Right ventricle myocardium superior (tissue), 1 donor: ENCODE data around the gene UBALD1. TPM values are rescaled to one million over a fixed set of nuclear protein-coding genes. Genes with fewer than 3 reads are reported as not detected.
"Not testable (repeated sequence)": the region's sequence is repeated elsewhere in the genome, so short reads cannot be mapped to it uniquely, and the experiment has no call there.

ENCODE experiments used
- ATAC-seq: fragments of 200-7000 bp; cut with Tn5 transposase; one replicate; pipeline ENCODE4 v1.9.1; 2020; ENCODE audit warnings: mild to moderate bottlenecking; ENCODE audit not compliant: poor library complexity
- DNase-seq: peaks from one replicate; pipeline ENCODE4 v3.0.0-alpha.2; 2020
- intact Hi-C: fragments of 100-400 bp; cut with DNase I; formaldehyde crosslinking; loops from one replicate; pipeline ENCODE4 v1.11.2; 2022
- total RNA-seq: library from RNA; stranded (reverse); fragmentation: NEBNext Ultra II Directional; extraction: Animal tissue kit (Norgen Biotek cat#: 25700); gene quantifications from one replicate; pipeline ENCODE4 v1.2.1, GENCODE V29; 2021
- donor health status: DM: no; HTN: yes; CAD: no; lungs with severe emphysema.

UBALD1 gene
- total RNA-seq, 1 donor from 2014 or later, result 27.5 TPM

GRCh38 chr16:4574919-4575705 lies 39.6 kb downstream of the UBALD1 start:
- intact Hi-C loops, result no loop called here
- ATAC-seq (no peak), DNase-seq (no peak)

- intact Hi-C loops, DNase-seq, ATAC-seq: not testable (repeated sequence)
Measured at GRCh38 chr16:4573926-4574325, 40.8 kb downstream of the UBALD1 start.

GRCh38 chr16:4572715-4573114 lies 42.0 kb downstream of the UBALD1 start:
- ATAC-seq (peak; percentile 77), DNase-seq (no peak)
- intact Hi-C loops, result no loop called here

- DNase-seq, result no peak
- no peak for ATAC-seq
- intact Hi-C loops, result no loop called here
Measured at GRCh38 chr16:4570688-4571321, 43.9 kb downstream of the UBALD1 start.

GRCh38 chr16:4570086-4570485 lies 44.6 kb downstream of the UBALD1 start:
- no peak for ATAC-seq
- DNase-seq, result no peak
- intact Hi-C loops, result no loop called here

- no peak for DNase-seq
- ATAC-seq, result no peak
- intact Hi-C loops, result no loop called here
Measured at GRCh38 chr16:4566144-4566543, 48.5 kb downstream of the UBALD1 start.

GRCh38 chr16:4564661-4565267 lies 49.9 kb downstream of the UBALD1 start:
- intact Hi-C loops, result no loop called here
- no peak for ATAC-seq
- DNase-seq, result no peak

GRCh38 chr16:4561596-4561995 lies 53.1 kb downstream of the UBALD1 start:
- intact Hi-C loops, result no loop called here
- DNase-seq (no peak), ATAC-seq (no peak)

Other genes with a start within 250 kb of the UBALD1 start
- gene VASN, start 243.0 kb downstream of the UBALD1 start, total RNA-seq, result 5.7 TPM
- 11.6 TPM for gene CORO7, start 198.3 kb downstream of the UBALD1 start, total RNA-seq
- gene DNAJA3, start 189.0 kb downstream of the UBALD1 start, total RNA-seq, result 76.8 TPM
- gene NMRAL1, start 140.3 kb downstream of the UBALD1 start, total RNA-seq, result 24.9 TPM
- 125 TPM for gene HMOX2, start 138.5 kb downstream of the UBALD1 start, total RNA-seq
- 45.2 TPM for gene CDIP1, start 76.1 kb downstream of the UBALD1 start, total RNA-seq
- gene C16orf96, start 58.5 kb downstream of the UBALD1 start, total RNA-seq, result 0.11 TPM
- 27.9 TPM for gene MGRN1, start 9.9 kb upstream of the UBALD1 start, total RNA-seq
- 52.8 TPM for gene NUDT16L1, start 78.7 kb upstream of the UBALD1 start, total RNA-seq
- 9.1 TPM for gene ANKS3, start 119.4 kb upstream of the UBALD1 start, total RNA-seq
- 1.2 TPM for gene DNAAF8, start 119.6 kb upstream of the UBALD1 start, total RNA-seq
- 4.8 TPM for gene ZNF500, start 152.3 kb upstream of the UBALD1 start, total RNA-seq
- not detected for gene SEPTIN12, start 173.5 kb upstream of the UBALD1 start, total RNA-seq
- gene SMIM22, start 180.5 kb upstream of the UBALD1 start, total RNA-seq, result not detected
- 110 TPM for gene ROGDI, start 187.7 kb upstream of the UBALD1 start, total RNA-seq
- gene GLYR1, start 232.4 kb upstream of the UBALD1 start, total RNA-seq, result 93.3 TPM
- 42.1 TPM for gene UBN1, start 232.6 kb upstream of the UBALD1 start, total RNA-seq